ENCODE measurements around the gene SAMD14. TPM values are rescaled to one million over a fixed set of nuclear protein-coding genes. Genes with fewer than 3 reads are reported as not detected.

The SAMD14 gene
- total RNA-seq, 2 experiments from 2014 or later = 0.59 TPM; not detected in 1

GRCh38 chr17:50067996-50068395, 62.0 kb downstream of the SAMD14 start:
- DNase-seq (ENCODE audit: low spot score) = no peak
- POLR2A ChIA-PET = no interaction called here
- BruUV-seq (replicated peaks) = no TSS peak

DNA sequence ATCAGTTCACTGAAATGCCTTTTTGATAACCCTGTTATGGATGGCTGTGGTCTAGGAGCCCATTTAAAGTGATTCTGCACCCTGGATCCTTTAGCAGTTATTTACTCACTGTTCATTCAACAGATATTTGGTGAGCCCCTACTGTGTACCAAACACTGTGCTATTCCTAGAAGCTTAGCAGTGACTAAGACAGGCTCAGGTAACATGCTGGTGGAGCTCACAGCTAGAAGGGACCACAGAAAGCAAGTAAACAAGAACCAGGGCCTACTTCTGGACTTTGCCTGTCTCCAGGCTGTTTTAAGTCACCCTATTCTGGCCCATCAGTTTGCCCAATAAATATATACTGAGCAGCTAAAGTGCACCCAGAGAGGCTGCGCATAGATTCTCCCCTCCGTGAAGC, 63.0 kb downstream of the SAMD14 start:
- DNase-seq (ENCODE audit: low spot score) = no peak
- no peaks in the 10 kb centered on the region for H3K9me3 ChIP-seq (ENCODE audit: low read length)
- BruUV-seq (replicated peaks) = no TSS peak
- H3K9me2 ChIP-seq (ENCODE audit: insufficient read depth, low read length) = no peaks in the 10 kb centered on the region
- TF ChIP-seq, protein P1, sequence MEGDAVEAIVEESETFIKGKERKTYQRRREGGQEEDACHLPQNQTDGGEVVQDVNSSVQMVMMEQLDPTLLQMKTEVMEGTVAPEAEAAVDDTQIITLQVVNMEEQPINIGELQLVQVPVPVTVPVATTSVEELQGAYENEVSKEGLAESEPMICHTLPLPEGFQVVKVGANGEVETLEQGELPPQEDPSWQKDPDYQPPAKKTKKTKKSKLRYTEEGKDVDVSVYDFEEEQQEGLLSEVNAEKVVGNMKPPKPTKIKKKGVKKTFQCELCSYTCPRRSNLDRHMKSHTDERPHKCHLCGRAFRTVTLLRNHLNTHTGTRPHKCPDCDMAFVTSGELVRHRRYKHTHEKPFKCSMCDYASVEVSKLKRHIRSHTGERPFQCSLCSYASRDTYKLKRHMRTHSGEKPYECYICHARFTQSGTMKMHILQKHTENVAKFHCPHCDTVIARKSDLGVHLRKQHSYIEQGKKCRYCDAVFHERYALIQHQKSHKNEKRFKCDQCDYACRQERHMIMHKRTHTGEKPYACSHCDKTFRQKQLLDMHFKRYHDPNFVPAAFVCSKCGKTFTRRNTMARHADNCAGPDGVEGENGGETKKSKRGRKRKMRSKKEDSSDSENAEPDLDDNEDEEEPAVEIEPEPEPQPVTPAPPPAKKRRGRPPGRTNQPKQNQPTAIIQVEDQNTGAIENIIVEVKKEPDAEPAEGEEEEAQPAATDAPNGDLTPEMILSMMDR (conservative IDR thresholded peaks at IDR 0.05; ENCODE audit: low read length) = no peak
- TF ChIP-seq EZH2phosphoT487 (IDR thresholded peaks at IDR 0.05; ENCODE audit: borderline replicate concordance, low read depth, low read length) = no peak
- intact Hi-C loops (cut with micrococcal nuclease; ENCODE audit: unreplicated experiment) = no loop called here
- H3K4me3 ChIP-seq (ENCODE audit: low read depth, low read length, poor library complexity, severe bottlenecking) = no peak overlapping the region
- H3K4me2 ChIP-seq (ENCODE audit: low read length) = no peak overlapping the region
- peaks cover 35% of the 10 kb centered on the region for H3K36me3 ChIP-seq (ENCODE audit: insufficient read depth, low read length)
- no peaks in the 10 kb centered on the region for H4K20me1 ChIP-seq (ENCODE audit: insufficient read depth, low read length)
- no peak overlapping the region for H2AFZ ChIP-seq (ENCODE audit: low read length)
- peaks cover 5% of the 10 kb centered on the region for H3K4me1 ChIP-seq (ENCODE audit: insufficient read depth, low read length, poor library complexity, severe bottlenecking)
- ChIA-PET POLR2A (interaction anchor here (0.6 to 0.8 kb wide), 2 partner anchors 11 to 80 kb away, joined by 3 to 7 read pairs; no protein-coding TSS in a partner anchor), CTCF (ENCODE audit: unreplicated experiment) (no interaction called here)
- H3K27ac ChIP-seq (ENCODE audit: low read depth, low read length, poor library complexity, severe bottlenecking) = no peak overlapping the region
- H3K79me2 ChIP-seq (ENCODE audit: insufficient read depth, low read depth, low read length) = no peaks in the 10 kb centered on the region

More at GRCh38 chr17:50067996-50068395, 62.0 kb downstream of the SAMD14 start:
- no peak overlapping the region for H3K27ac ChIP-seq (ENCODE audit: low read depth, low read length, poor library complexity, severe bottlenecking)
- H3K9me2 ChIP-seq (ENCODE audit: insufficient read depth, low read length) = no peaks in the 10 kb centered on the region
- H3K9me3 ChIP-seq (ENCODE audit: low read length) = no peaks in the 10 kb centered on the region
- no peaks in the 10 kb centered on the region for H4K20me1 ChIP-seq (ENCODE audit: insufficient read depth, low read length)
- no peak overlapping the region for H2AFZ ChIP-seq (ENCODE audit: low read length)
- intact Hi-C loops (cut with micrococcal nuclease; ENCODE audit: unreplicated experiment) = no loop called here
- peaks cover 15% of the 10 kb centered on the region for H3K4me1 ChIP-seq (ENCODE audit: insufficient read depth, low read length, poor library complexity, severe bottlenecking)
- H3K79me2 ChIP-seq (ENCODE audit: insufficient read depth, low read depth, low read length) = no peaks in the 10 kb centered on the region
- CTCF ChIA-PET (ENCODE audit: unreplicated experiment) = interaction anchor here (0.5 kb wide), 1 partner anchor 92 kb away, joined by 3 read pairs; no protein-coding TSS in a partner anchor
- no peak overlapping the region for H3K4me2 ChIP-seq (ENCODE audit: low read length)
- TF ChIP-seq, protein P1 (conservative IDR thresholded peaks at IDR 0.05; ENCODE audit: low read length) = no peak
- TF ChIP-seq EZH2phosphoT487 (IDR thresholded peaks at IDR 0.05; ENCODE audit: borderline replicate concordance, low read depth, low read length) = no peak
- no peak overlapping the region for H3K4me3 ChIP-seq (ENCODE audit: low read depth, low read length, poor library complexity, severe bottlenecking)
- peaks cover 36% of the 10 kb centered on the region for H3K36me3 ChIP-seq (ENCODE audit: insufficient read depth, low read length)

GRCh38 chr17:50065056-50065455, 64.9 kb downstream of the SAMD14 start:
- no peak overlapping the region for H3K27ac ChIP-seq (ENCODE audit: low read depth, low read length, poor library complexity, severe bottlenecking)
- peaks cover 10% of the 10 kb centered on the region for H3K4me1 ChIP-seq (ENCODE audit: insufficient read depth, low read length, poor library complexity, severe bottlenecking)
- no peaks in the 10 kb centered on the region for H3K9me2 ChIP-seq (ENCODE audit: insufficient read depth, low read length)
- DNase-seq (ENCODE audit: low spot score) = no peak
- no TSS peak for BruUV-seq (replicated peaks)
- TF ChIP-seq, protein P1 (conservative IDR thresholded peaks at IDR 0.05; ENCODE audit: low read length) = no peak
- TF ChIP-seq EZH2phosphoT487 (IDR thresholded peaks at IDR 0.05; ENCODE audit: borderline replicate concordance, low read depth, low read length) = no peak
- H3K79me2 ChIP-seq (ENCODE audit: insufficient read depth, low read depth, low read length) = no peaks in the 10 kb centered on the region
- peaks cover 20% of the 10 kb centered on the region for H3K36me3 ChIP-seq (ENCODE audit: insufficient read depth, low read length)
- no peak overlapping the region for H2AFZ ChIP-seq (ENCODE audit: low read length)
- CTCF ChIA-PET (ENCODE audit: unreplicated experiment) = no interaction called here
- H3K4me2 ChIP-seq (ENCODE audit: low read length) = no peak overlapping the region
- H4K20me1 ChIP-seq (ENCODE audit: insufficient read depth, low read length) = no peaks in the 10 kb centered on the region
- POLR2A ChIA-PET = no interaction called here
- no peak overlapping the region for H3K4me3 ChIP-seq (ENCODE audit: low read depth, low read length, poor library complexity, severe bottlenecking)
- intact Hi-C loops (cut with micrococcal nuclease; ENCODE audit: unreplicated experiment) = no loop called here
- H3K9me3 ChIP-seq (ENCODE audit: low read length) = no peaks in the 10 kb centered on the region

Measured in OCI-LY7 (cell line).